Fibroblast of mammary gland (primary cell): ENCODE measurements around the gene RFX2.

Experiments
- DNase-seq: peaks from one replicate; pipeline ENCODE4 v3.0.0-alpha.2; 2010; ENCODE audit warnings: low read depth
- H3K4me3 ChIP-seq: 2 replicates; pipeline ENCODE4 v1.5.1; 2011; ENCODE audit warnings: low read depth, mild to moderate bottlenecking, low read length, moderate library complexity; ENCODE audit not compliant: control insufficient read depth
- CTCF ChIP-seq: conservative IDR thresholded peaks from 2 replicates; pipeline ENCODE4 v1.5.1; 2011; ENCODE audit warnings: low read depth, low read length, inconsistent platforms; ENCODE audit not compliant: control insufficient read depth, insufficient read depth

The RFX2 gene

GRCh38 chr19:5953680-5954213 lies 156.6 kb downstream of the RFX2 start:
- no peak for TF ChIP-seq CTCF
- DNase-seq: no peak
- no peak overlapping the region for H3K4me3 ChIP-seq

DNA sequence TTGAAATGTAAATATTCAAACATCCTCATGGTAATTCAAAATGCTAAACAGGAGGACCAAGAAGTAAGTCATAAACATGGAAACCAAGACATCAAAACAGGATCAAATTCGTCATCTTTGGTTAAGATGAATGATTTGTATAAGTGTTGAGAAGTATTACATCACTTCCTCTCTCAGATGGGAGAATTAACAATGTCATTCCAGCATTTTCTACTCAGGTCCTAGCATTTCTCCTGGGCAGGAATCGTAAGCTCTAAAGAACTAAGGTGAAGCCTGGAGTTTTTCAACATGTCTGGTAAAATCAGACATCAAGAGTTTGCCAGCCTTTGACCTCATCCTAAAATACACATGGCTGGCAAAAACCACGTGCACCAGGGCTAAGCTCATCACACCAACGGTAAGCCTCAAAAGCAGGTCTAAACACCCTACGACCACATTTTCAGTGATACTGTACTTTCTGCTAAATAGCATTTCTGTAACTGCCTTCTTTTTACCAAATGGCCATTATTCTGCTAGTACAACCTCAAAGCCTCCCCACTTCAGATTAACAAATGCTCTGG lies 157.2 kb downstream of the RFX2 start:
- no peak for TF ChIP-seq CTCF
- H3K4me3 ChIP-seq: no peak overlapping the region
- DNase-seq: peak; percentile 45

DNA sequence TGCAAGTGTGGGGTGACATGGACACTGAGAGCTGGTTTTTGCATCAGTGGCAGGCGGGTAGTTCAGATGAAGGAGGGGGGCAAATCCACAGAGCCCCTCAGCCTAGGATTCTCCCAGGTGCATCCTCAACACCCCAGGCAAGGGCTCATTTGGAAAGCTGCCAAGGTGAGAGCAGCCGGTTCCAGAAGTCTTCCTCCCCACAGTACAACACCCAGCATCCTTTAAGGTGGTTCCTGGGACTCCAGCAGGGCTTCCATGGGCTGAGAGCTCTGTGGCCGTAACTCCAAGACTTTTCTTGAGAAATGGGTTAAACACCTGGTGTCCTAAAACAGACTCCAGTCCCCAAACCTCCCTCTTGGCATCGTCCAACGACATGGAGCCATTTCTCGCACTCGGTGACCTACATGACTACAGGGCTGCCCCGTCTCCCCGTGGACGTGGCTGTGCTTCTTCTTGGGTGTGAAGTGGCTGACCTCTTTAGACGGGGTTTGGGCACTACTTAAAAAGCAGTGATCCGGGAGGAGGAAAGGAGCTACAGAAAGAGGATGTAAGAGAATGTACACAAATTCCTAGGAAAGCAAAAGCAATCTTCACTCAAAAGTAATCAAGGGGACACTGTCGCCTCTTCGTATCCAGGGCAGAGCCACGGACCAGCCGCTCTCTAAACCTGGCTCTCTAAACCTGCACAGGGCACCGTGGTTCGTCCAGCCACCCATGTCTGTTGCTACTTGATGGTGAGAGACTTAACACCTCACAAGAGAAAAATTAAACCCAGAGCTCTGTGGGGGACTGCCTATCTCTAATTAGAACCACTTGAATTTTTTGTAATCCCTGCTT lies 157.9 kb downstream of the RFX2 start:
- H3K4me3 ChIP-seq: no peak overlapping the region
- no peak for DNase-seq
- no peak for TF ChIP-seq CTCF

DNA sequence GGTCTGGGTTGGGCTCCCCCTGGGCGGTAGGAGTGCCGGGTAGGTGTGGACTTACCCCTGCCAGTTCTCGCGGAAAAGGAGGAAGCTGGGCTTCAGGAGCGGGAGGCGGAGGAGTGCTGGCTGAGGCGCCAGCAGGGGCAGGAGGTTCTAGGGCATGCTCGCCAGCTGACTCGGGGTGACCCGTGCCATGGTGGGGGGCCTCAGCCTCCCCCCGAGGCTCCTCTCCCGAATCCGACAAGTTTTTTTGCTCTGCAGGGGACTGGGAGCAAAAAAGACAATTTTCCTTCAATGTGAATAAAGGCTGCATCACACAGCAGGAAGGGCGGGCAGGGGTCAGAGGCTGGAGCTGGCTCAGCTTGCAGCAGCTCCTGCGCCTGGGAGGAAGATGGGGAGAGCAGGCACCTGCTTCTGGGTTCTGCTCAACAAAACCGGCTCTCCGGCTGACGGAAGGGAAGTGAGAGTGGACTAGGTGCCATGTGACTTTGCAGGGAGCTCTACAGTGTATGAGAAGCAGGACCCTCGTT lies 158.9 kb downstream of the RFX2 start:
- DNase-seq: no peak
- no peak for TF ChIP-seq CTCF
- no peak overlapping the region for H3K4me3 ChIP-seq

DNA sequence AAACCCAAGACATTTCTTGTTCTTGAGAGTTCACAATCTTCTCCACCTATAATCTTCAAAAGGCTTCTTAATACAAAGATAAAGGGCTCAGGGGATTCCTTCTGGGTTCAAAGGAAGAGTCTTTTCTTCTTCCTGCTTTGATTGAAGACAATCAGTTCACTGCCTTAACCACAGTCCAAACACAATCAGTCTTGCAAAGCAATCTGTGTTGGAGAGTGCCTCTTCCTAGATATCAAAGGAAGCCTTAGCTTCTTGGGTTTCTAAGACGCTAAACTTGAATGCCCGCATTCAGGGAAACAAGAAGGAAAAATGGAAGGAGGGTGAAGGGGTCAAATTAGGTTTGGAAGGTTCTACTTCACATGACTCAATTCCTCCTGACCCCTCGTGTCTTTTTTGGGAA lies 159.6 kb downstream of the RFX2 start:
- no peak overlapping the region for H3K4me3 ChIP-seq
- no peak for DNase-seq
- no peak for TF ChIP-seq CTCF

DNA sequence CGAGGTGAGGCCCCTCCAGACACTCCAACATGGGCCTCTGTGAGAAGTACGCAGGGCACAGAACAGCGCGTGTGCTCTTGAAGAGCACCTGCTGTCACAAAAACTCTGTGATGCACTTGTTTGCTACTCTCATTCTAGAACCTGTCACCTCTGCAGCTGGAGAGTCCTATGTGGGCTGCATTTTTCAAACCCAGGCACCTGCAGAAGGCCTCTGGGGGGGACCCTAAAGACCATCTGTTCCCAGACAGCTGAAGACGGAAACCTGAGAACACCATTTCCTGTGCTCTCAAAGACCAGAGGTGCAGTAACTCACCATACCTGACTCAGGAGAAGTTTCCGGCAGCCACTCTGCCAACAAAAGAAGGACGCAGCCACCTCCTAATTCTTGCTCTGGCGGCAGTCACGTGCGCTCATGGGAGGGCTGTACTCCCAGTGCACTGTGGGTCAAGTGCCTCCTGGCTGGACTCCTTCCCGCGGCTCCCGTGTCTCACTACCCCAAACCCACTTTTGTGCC lies 160.5 kb downstream of the RFX2 start:
- H3K4me3 ChIP-seq: no peak overlapping the region
- TF ChIP-seq CTCF: no peak
- no peak for DNase-seq
